Measurements from ENCODE around the gene SPOCK1. TPM values are rescaled to one million over a fixed set of nuclear protein-coding genes. Genes with fewer than 3 reads are reported as not detected.

Gene SPOCK1
- total and polyA plus RNA-seq, 4 donors = 0.07 to 0.18 (median 0.17) TPM; not detected in 1

DNA sequence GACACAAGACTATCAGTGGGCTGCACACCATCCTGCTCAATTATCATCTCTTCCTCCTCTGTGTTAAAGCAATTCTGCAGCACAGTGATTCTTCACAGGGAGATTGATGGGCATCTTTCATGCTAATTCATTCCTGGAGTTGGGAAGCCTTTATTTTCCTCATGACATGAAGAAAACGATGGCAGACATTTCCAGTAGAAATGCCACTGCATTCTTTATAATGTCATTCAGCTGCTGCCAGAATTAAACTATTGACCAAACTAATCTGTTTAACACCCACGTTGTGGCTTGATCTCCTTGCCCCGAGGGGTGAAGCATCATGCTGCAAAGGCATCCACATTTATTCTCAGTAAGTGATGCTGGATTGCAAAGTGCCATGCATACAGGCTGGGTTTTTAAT, 273.0 kb downstream of the SPOCK1 start:
- Histone ChIP-seq H3K27me3 (ENCODE audit: control insufficient read depth in 4 of 4, insufficient read depth in 4 of 4, low read length in 3 of 4) (no peaks in the 10 kb centered on the region), H3K27ac (ENCODE audit: low read depth in 1 of 2, low read length in 2 of 2) (no peak overlapping the region), H3K4me3 (ENCODE audit: low read depth in 1 of 3, low read length in 3 of 3) (no peak overlapping the region), H3K9ac (ENCODE audit: low read depth in 1 of 2, low read length in 2 of 2) (no peak overlapping the region), H3K9me3 (ENCODE audit: control insufficient read depth in 4 of 4, low read length in 3 of 4) (no peaks in the 10 kb centered on the region), H3K36me3 (ENCODE audit: control insufficient read depth in 4 of 4, insufficient read depth in 3 of 4, low read depth in 1 of 4, low read length in 3 of 4) (no peaks in the 10 kb centered on the region), H3K4me1 (ENCODE audit: control insufficient read depth in 4 of 4, insufficient read depth in 4 of 4, low read length in 3 of 4) (no peaks in the 10 kb centered on the region)
- 50% methylated on average over 3 of the region's 3 CpGs for WGBS
- DNase-seq (ENCODE audit: low spot score) = no peak
- TF ChIP-seq, protein P1, sequence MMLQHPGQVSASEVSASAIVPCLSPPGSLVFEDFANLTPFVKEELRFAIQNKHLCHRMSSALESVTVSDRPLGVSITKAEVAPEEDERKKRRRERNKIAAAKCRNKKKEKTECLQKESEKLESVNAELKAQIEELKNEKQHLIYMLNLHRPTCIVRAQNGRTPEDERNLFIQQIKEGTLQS (IDR thresholded peaks at IDR 0.05) = no peak
- TF ChIP-seq GABPA (IDR thresholded peaks at IDR 0.05 in 1 of 2, conservative IDR thresholded peaks at IDR 0.05 in 1 of 2) (no peak), HNF4G (IDR thresholded peaks at IDR 0.05) (no peak), FOXA2 (IDR thresholded peaks at IDR 0.05) (no peak), RXRA (IDR thresholded peaks at IDR 0.05) (no peak), TAF1 (conservative IDR thresholded peaks at IDR 0.05) (no peak), HNF4A (conservative IDR thresholded peaks at IDR 0.05) (no peak), NR2F2 (IDR thresholded peaks at IDR 0.05) (no peak), FOXA1 (IDR thresholded peaks at IDR 0.05) (no peak), EGR1 (IDR thresholded peaks at IDR 0.05; ENCODE audit: low read depth in 2 of 2) (no peak), SP1 (IDR thresholded peaks at IDR 0.05) (no peak), JUND (IDR thresholded peaks at IDR 0.05) (no peak), RAD21 (IDR thresholded peaks at IDR 0.05) (no peak), YY1 (IDR thresholded peaks at IDR 0.05) (no peak)
- TF ChIP-seq, protein P2, sequence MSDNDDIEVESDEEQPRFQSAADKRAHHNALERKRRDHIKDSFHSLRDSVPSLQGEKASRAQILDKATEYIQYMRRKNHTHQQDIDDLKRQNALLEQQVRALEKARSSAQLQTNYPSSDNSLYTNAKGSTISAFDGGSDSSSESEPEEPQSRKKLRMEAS (IDR thresholded peaks at IDR 0.05) = no peak
- TF ChIP-seq, protein P3, sequence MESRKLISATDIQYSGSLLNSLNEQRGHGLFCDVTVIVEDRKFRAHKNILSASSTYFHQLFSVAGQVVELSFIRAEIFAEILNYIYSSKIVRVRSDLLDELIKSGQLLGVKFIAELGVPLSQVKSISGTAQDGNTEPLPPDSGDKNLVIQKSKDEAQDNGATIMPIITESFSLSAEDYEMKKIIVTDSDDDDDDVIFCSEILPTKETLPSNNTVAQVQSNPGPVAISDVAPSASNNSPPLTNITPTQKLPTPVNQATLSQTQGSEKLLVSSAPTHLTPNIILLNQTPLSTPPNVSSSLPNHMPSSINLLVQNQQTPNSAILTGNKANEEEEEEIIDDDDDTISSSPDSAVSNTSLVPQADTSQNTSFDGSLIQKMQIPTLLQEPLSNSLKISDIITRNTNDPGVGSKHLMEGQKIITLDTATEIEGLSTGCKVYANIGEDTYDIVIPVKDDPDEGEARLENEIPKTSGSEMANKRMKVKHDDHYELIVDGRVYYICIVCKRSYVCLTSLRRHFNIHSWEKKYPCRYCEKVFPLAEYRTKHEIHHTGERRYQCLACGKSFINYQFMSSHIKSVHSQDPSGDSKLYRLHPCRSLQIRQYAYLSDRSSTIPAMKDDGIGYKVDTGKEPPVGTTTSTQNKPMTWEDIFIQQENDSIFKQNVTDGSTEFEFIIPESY (IDR thresholded peaks at IDR 0.05) = no peak
- TF ChIP-seq, protein P4, sequence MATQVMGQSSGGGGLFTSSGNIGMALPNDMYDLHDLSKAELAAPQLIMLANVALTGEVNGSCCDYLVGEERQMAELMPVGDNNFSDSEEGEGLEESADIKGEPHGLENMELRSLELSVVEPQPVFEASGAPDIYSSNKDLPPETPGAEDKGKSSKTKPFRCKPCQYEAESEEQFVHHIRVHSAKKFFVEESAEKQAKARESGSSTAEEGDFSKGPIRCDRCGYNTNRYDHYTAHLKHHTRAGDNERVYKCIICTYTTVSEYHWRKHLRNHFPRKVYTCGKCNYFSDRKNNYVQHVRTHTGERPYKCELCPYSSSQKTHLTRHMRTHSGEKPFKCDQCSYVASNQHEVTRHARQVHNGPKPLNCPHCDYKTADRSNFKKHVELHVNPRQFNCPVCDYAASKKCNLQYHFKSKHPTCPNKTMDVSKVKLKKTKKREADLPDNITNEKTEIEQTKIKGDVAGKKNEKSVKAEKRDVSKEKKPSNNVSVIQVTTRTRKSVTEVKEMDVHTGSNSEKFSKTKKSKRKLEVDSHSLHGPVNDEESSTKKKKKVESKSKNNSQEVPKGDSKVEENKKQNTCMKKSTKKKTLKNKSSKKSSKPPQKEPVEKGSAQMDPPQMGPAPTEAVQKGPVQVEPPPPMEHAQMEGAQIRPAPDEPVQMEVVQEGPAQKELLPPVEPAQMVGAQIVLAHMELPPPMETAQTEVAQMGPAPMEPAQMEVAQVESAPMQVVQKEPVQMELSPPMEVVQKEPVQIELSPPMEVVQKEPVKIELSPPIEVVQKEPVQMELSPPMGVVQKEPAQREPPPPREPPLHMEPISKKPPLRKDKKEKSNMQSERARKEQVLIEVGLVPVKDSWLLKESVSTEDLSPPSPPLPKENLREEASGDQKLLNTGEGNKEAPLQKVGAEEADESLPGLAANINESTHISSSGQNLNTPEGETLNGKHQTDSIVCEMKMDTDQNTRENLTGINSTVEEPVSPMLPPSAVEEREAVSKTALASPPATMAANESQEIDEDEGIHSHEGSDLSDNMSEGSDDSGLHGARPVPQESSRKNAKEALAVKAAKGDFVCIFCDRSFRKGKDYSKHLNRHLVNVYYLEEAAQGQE (IDR thresholded peaks at IDR 0.05) = no peak
- TF ChIP-seq, protein P5, sequence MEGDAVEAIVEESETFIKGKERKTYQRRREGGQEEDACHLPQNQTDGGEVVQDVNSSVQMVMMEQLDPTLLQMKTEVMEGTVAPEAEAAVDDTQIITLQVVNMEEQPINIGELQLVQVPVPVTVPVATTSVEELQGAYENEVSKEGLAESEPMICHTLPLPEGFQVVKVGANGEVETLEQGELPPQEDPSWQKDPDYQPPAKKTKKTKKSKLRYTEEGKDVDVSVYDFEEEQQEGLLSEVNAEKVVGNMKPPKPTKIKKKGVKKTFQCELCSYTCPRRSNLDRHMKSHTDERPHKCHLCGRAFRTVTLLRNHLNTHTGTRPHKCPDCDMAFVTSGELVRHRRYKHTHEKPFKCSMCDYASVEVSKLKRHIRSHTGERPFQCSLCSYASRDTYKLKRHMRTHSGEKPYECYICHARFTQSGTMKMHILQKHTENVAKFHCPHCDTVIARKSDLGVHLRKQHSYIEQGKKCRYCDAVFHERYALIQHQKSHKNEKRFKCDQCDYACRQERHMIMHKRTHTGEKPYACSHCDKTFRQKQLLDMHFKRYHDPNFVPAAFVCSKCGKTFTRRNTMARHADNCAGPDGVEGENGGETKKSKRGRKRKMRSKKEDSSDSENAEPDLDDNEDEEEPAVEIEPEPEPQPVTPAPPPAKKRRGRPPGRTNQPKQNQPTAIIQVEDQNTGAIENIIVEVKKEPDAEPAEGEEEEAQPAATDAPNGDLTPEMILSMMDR (IDR thresholded peaks at IDR 0.05; ENCODE audit: low read depth, low read length, missing input control) = no peak
